ENCODE results near the gene SARNP.

- TF ChIP-seq CTCF (IDR thresholded peaks at IDR 0.05) (no peak), EP300 (IDR thresholded peaks at IDR 0.05) (no peak), POLR2AphosphoS5 (IDR thresholded peaks at IDR 0.05) (no peak), POLR2A (IDR thresholded peaks at IDR 0.05) (no peak)
These were observed 2.1 kb downstream of the SARNP start for GRCh38 chr12:55815473-55815872.
